ENCODE results near the gene SASS6. TPM values are rescaled to one million over a fixed set of nuclear protein-coding genes. Genes with fewer than 3 reads are reported as not detected.

Gene SASS6
- total RNA-seq, 6 donors from 2014 or later, result 1.5 to 4.9 (median 2.3) TPM

DNA sequence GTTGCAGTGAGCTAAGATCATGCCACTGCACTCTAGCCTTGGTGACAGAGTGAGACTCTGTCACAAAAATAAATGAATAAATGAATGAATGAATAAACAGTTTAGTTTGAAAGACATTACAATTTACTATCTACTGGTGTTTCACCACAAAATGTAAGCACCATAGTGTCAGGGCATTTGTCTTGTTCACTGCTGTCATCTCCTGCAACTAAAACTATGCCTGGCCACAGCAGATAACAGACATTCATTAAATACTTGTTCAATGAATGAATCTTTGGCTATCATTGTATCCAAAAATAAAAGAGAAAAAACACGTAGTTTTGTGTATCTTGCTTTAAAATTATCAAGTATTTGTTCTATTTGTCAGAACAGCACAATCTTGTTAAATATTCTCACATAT lies 32.5 kb downstream of the SASS6 start:
- WGBS, 2 donors, result 68 to 80% methylated on average over 1 of the region's 1 CpG

DNA sequence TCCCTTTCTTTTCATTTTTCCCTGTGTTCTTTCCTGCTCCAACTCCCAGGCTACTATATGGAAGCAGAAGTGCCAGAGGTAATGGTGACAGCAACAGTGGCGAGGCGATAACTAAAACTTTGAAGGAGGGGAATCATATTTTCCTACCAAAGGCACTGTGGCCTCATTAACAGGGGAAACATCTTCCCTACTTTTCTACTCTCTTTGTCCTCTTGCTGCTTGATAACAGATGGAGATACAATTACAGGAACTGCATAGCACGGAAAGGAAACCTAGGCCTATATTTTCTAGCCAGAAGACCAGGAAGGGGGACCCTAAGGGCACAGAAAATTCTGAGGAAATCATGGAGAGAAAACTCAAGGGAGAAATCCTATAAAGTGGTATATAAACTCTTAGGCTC lies 42.3 kb downstream of the SASS6 start:
- Histone ChIP-seq H3K27me3 (no peaks in the 10 kb centered on the region), H3K9me3 (no peaks in the 10 kb centered on the region), H3K4me3 (no peak overlapping the region), H3K4me1 (no peaks in the 10 kb centered on the region), H3K27ac (no peak overlapping the region), H3K36me3 (peaks cover 0 to 18% (median 3%) of the 10 kb centered on the region in 4 donors)
- DNase-seq, result no peak
- TF ChIP-seq POLR2AphosphoS5 (IDR thresholded peaks at IDR 0.05) (no peak), EP300 (IDR thresholded peaks at IDR 0.05) (no peak), POLR2A (IDR thresholded peaks at IDR 0.05) (no peak)
- TF ChIP-seq, protein P1, sequence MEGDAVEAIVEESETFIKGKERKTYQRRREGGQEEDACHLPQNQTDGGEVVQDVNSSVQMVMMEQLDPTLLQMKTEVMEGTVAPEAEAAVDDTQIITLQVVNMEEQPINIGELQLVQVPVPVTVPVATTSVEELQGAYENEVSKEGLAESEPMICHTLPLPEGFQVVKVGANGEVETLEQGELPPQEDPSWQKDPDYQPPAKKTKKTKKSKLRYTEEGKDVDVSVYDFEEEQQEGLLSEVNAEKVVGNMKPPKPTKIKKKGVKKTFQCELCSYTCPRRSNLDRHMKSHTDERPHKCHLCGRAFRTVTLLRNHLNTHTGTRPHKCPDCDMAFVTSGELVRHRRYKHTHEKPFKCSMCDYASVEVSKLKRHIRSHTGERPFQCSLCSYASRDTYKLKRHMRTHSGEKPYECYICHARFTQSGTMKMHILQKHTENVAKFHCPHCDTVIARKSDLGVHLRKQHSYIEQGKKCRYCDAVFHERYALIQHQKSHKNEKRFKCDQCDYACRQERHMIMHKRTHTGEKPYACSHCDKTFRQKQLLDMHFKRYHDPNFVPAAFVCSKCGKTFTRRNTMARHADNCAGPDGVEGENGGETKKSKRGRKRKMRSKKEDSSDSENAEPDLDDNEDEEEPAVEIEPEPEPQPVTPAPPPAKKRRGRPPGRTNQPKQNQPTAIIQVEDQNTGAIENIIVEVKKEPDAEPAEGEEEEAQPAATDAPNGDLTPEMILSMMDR (IDR thresholded peaks at IDR 0.05), result no peak
- no peak for ATAC-seq (ENCODE audit: low FRiP score in 2 of 2)
- WGBS, 2 donors, result 83 to 89% methylated on average over 3 of the region's 3 CpGs

More for the DNA sequence above, 32.5 kb downstream of the SASS6 start:
- Histone ChIP-seq H3K27ac (no peak overlapping the region), H3K4me1 (no peaks in the 10 kb centered on the region), H3K4me3 (no peak overlapping the region), H3K36me3 (peaks cover 0 to 33% (median 5%) of the 10 kb centered on the region in 4 donors), H3K27me3 (no peaks in the 10 kb centered on the region), H3K9me3 (no peaks in the 10 kb centered on the region)
- DNase-seq (no peak), ATAC-seq (ENCODE audit: low FRiP score in 2 of 2) (no peak)
- TF ChIP-seq, protein P1 (IDR thresholded peaks at IDR 0.05), result no peak
- TF ChIP-seq POLR2A (IDR thresholded peaks at IDR 0.05) (no peak), POLR2AphosphoS5 (IDR thresholded peaks at IDR 0.05) (no peak), EP300 (IDR thresholded peaks at IDR 0.05) (no peak)

DNA sequence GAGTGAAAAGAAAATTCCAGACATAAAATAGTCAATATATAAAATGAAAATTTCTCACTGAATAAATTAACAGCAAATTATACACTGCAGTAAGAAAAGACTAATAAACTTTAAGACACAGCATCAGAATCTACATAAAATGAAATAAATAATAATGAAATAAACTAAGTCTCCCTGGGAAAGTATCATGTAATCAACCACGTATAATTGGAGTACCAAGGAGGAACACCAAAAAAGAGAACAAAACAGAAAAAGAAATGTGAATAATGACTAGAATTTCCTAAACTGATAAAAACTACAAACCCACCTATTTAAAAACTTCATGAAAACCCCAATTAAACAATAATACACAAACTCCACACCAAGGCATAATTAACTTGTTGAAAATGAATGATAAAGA lies 43.6 kb downstream of the SASS6 start:
- ATAC-seq (ENCODE audit: low FRiP score in 2 of 2), result no peak
- DNase-seq, result no peak
- Histone ChIP-seq H3K4me3 (no peak overlapping the region), H3K27me3 (no peaks in the 10 kb centered on the region), H3K27ac (no peak overlapping the region), H3K36me3 (peaks cover 0 to 21% (median 3%) of the 10 kb centered on the region in 4 donors), H3K4me1 (no peaks in the 10 kb centered on the region), H3K9me3 (no peaks in the 10 kb centered on the region)
- WGBS, 2 donors, result 85 to 97% methylated on average over 1 of the region's 1 CpG
- TF ChIP-seq POLR2A (IDR thresholded peaks at IDR 0.05) (no peak), EP300 (IDR thresholded peaks at IDR 0.05) (no peak), POLR2AphosphoS5 (IDR thresholded peaks at IDR 0.05) (no peak)
- TF ChIP-seq, protein P1 (IDR thresholded peaks at IDR 0.05), result no peak

DNA sequence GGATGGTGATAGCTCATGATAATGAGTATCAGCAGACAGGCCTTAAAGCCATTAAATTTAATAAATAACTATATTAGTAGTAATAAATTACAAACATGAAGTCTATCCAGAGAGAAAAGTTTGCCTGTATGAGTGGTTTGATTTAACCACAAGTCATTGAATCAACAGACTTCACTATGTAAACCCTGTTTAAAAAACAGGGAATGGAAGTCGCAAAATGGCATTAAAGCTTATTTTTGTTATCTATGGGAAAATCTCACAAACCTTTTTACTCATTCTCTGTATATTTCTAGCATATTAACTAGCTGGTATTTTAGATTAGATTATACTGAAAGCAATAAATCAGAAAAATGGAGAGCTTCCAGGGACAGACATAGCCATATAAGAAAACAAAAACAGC lies 45.3 kb downstream of the SASS6 start:
- TF ChIP-seq, protein P1 (IDR thresholded peaks at IDR 0.05), result no peak
- TF ChIP-seq EP300 (IDR thresholded peaks at IDR 0.05) (no peak), POLR2A (IDR thresholded peaks at IDR 0.05) (no peak), POLR2AphosphoS5 (IDR thresholded peaks at IDR 0.05) (no peak)
- Histone ChIP-seq H3K27me3 (no peaks in the 10 kb centered on the region), H3K4me1 (no peaks in the 10 kb centered on the region), H3K36me3 (peaks cover 0 to 29% (median 6%) of the 10 kb centered on the region in 4 donors), H3K4me3 (no peak overlapping the region), H3K9me3 (no peaks in the 10 kb centered on the region), H3K27ac (no peak overlapping the region)
- DNase-seq (no peak), ATAC-seq (ENCODE audit: low FRiP score in 2 of 2) (no peak)
- 94 to 97% methylated on average over 1 of the region's 1 CpG for WGBS, 2 donors

DNA sequence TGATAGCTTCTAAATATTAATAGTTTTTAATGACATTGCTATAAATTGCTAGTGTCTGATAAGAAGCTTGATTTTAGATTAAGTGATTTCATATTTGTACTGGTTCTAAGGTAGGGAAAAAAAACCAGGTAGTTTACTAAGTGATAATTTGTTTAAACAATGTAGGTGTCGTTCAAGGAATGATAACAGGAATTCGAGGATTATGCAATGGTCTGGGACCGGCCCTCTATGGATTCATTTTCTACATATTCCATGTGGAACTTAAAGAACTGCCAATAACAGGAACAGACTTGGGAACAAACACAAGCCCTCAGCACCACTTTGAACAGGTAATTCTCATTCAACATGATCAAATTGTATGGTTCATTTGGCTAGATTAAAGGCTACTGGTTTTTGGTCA lies 52.4 kb downstream of the SASS6 start:
- H3K36me3 ChIP-seq, result peaks cover 15 to 72% (median 21%) of the 10 kb centered on the region in 4 donors

More for the DNA sequence above, 52.4 kb downstream of the SASS6 start:
- no peaks in the 10 kb centered on the region for H3K4me1 ChIP-seq
- WGBS, 2 donors, result 62 to 64% methylated on average over 3 of the region's 3 CpGs
- no peak overlapping the region for H3K27ac ChIP-seq
- no peaks in the 10 kb centered on the region for H3K27me3 ChIP-seq
- no peak overlapping the region for H3K4me3 ChIP-seq
- TF ChIP-seq EP300 (IDR thresholded peaks at IDR 0.05) (no peak), POLR2AphosphoS5 (IDR thresholded peaks at IDR 0.05) (no peak), POLR2A (IDR thresholded peaks at IDR 0.05) (no peak)
- TF ChIP-seq, protein P1 (IDR thresholded peaks at IDR 0.05), result no peak
- ATAC-seq (ENCODE audit: low FRiP score in 2 of 2) (no peak), DNase-seq (no peak)
- no peaks in the 10 kb centered on the region for H3K9me3 ChIP-seq
